Activated T-helper 1 cell treated with anti-CD3 and anti-CD28 coated beads, Interleukin-2, amount 50 U/mL, for 16 hours (primary cell): ENCODE measurements around the gene RABGAP1.

Source experiments
- DNase-seq, 2 donors: peaks; one replicate each; pipeline ENCODE4 v3.0.0-alpha.2; 2020; ENCODE audit warnings: low read depth in 1 of 2, low spot score in 1 of 2

Gene RABGAP1

DNA sequence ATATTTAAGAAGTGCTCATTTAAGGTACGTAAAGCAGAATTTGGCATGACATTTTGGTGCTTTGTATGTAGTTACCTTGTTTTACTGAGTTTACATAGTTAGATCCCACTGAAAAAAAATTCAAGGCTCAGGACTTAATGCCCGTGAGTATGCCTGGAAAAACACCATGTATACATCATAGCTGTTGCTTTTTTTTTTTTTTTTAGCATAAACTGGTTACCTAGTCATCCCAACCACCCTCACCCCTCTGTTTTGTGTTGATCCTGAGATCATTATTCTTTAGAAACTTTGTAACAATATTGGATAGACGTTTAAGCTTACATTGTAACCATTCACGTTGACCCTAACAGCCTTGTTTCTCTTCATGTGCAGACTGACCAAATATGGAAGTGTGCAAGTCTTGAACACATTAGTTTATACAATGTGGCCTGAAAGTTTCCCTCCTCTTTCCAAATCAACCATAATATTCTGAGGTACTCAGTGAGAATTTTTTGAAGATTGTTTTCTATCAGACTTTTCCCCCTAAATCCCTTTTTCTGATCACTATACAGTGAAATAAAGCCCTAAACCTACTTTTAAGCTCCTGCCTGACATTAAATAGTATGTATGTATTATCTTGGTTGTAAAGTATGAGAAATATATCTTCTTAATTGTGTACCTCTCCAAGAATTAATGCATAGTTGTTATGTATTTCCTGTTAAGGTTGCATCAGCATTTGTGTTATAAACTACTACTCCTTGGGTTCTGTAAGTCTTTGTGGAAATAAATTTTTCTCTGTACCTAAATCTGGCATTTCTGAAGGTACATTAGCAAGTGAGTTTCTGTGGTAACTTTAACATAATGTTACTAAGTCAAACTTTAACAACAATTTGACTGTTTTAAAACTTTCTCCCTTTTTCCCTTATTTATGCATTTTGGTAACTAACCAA is 4.4 kb downstream of the RABGAP1 start:
- DNase-seq: no peak

DNA sequence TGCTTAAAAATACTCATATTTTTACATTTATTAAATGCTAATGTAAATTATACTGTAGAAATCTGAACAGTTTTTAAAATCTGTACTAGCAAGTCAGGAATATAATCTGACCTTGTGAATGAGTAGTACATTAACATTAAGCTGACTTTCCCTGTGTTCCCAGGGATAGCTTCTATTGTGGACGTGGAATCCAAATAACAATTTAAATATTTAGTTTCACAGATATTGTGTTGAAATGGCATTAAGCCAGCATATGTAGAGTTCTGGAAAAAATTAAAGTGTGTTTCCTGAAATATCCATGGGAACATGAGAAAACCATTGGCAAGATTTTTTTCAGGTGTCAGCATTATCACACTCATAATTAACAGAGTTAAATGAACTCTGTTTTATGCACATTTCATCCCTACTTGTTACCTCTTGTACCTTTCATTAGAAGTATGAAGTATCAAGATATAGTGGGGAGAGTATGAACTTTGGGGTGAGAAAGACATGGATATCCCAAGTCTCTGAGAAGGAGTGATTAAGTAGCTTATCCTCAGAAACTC is 5.7 kb downstream of the RABGAP1 start:
- DNase-seq: no peak

GRCh38 chr9:122948313-122948712 is 7.5 kb downstream of the RABGAP1 start:
- DNase-seq: no peak

GRCh38 chr9:122949696-122950095 is 8.9 kb downstream of the RABGAP1 start:
- no peak for DNase-seq

- no peak for DNase-seq
Measured at GRCh38 chr9:122950263-122950662, 9.4 kb downstream of the RABGAP1 start.

GRCh38 chr9:122951056-122951455 is 10.2 kb downstream of the RABGAP1 start:
- DNase-seq: no peak

GRCh38 chr9:122954253-122954691 is 13.5 kb downstream of the RABGAP1 start:
- no peak for DNase-seq

DNA sequence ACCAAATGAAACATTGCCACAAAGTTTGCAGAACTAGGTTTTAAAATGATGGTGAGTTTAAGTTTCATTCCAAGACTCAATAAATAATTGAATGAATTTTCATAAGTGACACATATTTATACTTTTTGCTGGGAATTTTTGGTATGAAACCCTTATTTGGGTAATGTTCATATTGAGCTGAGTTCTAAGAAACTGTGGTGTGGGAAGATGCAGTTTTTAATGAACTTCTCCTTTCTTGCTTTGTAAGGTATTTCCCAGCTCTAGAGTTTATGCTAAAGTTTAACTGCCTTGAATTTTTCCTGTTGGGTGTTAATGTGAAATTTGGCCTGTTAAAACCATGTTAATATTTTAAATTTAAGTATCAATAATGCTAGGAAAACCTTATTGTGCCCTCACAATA is 15.1 kb downstream of the RABGAP1 start:
- no peak for DNase-seq

GRCh38 chr9:122961139-122961538 is 20.3 kb downstream of the RABGAP1 start:
- no peak for DNase-seq

DNA sequence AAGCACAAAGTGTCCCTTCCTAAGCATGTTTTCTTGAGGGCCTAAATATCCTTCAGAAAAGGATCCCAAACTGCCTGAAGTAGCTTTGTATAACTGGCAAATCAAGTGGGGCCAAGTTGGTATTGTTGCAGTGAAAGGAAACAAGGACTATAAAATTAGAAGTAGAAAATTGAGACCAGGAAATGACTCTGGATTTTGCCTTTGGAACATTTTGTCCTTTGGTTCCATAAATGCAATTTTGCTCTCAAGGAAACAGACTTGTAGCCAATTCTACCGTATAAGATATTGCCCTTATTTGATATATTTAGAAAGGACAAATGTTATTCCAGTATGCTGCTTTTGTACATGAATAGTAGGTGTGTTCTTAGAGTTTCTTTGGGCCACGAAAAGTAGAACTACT is 34.4 kb downstream of the RABGAP1 start:
- no peak for DNase-seq

DNA sequence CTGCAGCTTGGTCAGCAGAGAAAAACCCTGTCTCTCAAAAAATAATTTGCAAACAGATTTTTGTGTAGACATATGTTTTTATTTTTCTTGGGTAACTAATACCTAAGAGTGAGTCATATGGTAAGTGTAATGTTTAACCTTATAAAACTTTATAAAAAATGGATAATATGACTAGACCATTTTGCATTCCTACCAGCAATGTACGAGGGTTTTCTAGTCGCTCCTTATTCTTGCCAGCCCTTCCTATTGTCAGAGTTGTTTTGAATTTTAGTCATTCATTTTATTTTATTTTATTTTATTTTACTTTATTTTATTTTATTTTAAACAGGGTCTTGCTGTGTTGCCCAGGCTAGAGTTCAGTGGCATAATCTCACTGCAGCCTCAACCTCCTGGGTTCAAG is 37.8 kb downstream of the RABGAP1 start:
- no peak for DNase-seq

GRCh38 chr9:122986010-122986409 is 45.2 kb downstream of the RABGAP1 start:
- DNase-seq: no peak

- DNase-seq: no peak
Measured at GRCh38 chr9:122988141-122988540, 47.3 kb downstream of the RABGAP1 start.

DNA sequence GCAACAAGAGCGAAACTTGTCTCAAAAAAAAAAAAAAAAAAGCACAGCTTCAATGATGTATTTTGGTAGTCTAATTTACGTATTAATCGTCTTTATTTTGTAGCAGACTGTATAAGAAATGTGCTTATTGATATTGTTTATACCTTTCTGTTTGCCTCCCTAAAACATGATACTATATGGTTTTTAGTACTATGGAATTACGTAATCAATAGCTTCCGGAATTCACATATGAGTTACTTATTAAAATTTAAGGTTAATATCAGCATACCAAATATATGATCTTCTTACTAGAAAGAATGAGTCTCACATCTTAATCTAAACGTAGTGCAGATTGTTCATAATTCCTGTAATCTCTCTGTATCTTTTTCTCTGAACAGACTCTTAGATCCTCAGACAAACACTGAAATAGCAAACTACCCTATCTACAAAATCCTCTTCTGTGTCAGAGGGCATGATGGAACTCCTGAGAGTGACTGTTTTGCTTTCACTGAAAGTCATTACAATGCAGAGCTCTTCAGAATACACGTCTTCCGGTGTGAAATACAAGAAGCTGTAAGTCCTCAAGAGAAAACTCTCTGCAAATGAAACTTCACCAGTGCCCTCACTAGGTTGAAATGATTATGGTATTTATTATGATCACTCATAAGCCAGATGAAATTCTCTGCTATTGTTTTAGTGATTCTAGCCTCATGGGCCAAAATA is 48.3 kb downstream of the RABGAP1 start:
- no peak for DNase-seq

GRCh38 chr9:122991370-122991830 is 50.6 kb downstream of the RABGAP1 start:
- no peak for DNase-seq

GRCh38 chr9:122996586-122996985 is 55.8 kb downstream of the RABGAP1 start:
- no peak for DNase-seq

GRCh38 chr9:122998448-122998847 is 57.6 kb downstream of the RABGAP1 start:
- DNase-seq: no peak

DNA sequence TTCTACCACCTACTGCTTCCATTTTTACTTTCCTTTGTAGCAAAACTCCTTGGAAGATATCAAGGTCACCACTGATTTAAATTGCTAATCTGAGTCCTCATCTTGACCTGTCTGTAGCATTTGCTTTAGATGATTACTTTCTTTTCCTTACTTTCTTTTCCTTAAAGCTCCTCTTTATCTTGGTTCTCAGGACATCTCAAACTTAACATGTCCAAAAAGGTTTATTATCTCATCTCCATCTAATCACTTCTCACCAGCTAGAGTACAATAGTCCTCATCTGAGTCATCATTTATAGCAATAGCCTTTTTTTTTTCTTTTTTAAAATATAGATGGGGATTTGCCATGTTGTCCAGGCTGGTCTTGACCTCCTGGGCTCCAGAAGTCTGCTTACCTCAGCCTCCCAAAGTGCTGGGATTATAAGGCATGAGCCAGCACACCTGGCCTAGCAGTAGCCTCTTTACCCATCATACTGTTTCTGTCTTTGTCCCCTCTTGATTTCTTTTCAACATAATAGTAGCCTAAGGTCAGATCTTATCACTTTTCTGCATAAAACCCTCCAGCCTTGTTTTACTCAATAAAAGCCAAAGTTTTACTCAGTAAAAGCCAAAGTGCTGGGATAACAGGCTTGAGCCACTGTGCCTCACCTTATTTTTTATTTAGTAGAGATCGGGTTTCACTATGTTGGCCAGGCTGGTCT is 59.7 kb downstream of the RABGAP1 start:
- no peak for DNase-seq

DNA sequence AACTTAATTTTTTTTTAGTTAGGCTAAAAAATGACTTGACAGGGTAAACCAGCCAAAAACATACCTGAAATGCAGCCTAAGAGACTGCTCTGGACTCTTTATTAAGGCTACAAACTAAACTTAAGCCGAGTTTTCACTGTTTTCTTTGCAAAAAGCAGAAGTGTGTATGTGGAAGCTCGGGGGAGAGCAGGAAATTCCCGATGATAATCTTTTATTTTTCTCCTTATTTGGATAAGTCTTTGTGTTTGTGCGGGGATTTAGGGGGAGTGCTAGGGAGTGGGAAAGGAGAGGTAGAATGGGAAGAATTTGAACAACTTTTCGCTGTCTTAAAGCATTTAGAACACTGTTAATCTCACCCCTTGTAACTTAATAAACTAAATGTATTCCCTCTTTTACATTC is 61.9 kb downstream of the RABGAP1 start:
- no peak for DNase-seq

- no peak for DNase-seq
Measured at GRCh38 chr9:123003466-123003865, 62.6 kb downstream of the RABGAP1 start.

DNA sequence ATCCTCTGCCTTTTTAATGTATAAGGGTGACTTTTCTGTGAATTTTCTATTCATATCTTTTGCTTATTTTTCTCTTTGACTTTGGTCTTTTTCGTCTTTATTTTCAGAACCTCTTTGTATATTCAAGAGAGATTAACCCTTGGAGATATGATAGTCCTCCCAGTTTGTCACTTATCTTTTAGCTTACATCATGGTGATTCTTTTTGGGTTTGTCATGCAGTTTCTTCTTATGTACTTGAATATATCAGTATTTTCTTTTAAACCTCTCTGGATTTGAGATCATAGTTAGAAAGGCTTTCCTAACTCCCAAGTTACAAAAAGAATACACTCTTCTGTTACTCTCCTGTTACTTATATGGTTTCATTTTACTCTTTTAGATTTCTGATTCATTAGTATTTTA is 65.1 kb downstream of the RABGAP1 start:
- no peak for DNase-seq
